NB4 (cell line): ENCODE measurements around the gene HEBP1.

ENCODE experiments used
- CTCF ChIP-seq: IDR thresholded peaks from one replicate; pipeline ENCODE4 v1.5.1; 2012; ENCODE audit warnings: low read depth, low read length
- MAX ChIP-seq: IDR thresholded peaks from 2 replicates; pipeline ENCODE4 v1.6.1; 2011; ENCODE audit warnings: low read depth, low read length
- MYC ChIP-seq: IDR thresholded peaks from 2 replicates; pipeline ENCODE4 v1.6.1; 2011; ENCODE audit warnings: low read depth, low read length
- POLR2A ChIP-seq: IDR thresholded peaks from 2 replicates; pipeline ENCODE4 v1.6.1; 2011; ENCODE audit warnings: mild to moderate bottlenecking; ENCODE audit not compliant: insufficient read length; ENCODE audit errors: extremely low read depth

GRCh38 chr12:13027508-13027907, 27.4 kb upstream of the HEBP1 start:
- TF ChIP-seq POLR2A (no peak), CTCF (no peak), MAX (no peak), MYC (no peak)
